ENCODE data around the gene WDR3. TPM values are rescaled to one million over a fixed set of nuclear protein-coding genes. Genes with fewer than 3 reads are reported as not detected.

The WDR3 gene
- total and polyA plus RNA-seq, 2 experiments from 2014 or later, result 26.2 to 38.7 TPM

GRCh38 chr1:117985973-117986372 is 56.4 kb downstream of the WDR3 start:
- no peaks in the 10 kb centered on the region for H3K9me3 Mint-ChIP-seq
- peaks cover 2% of the 10 kb centered on the region for H3K27me3 Mint-ChIP-seq (ENCODE audit: insufficient read depth, low read depth, poor library complexity)
- H3K4me3 Mint-ChIP-seq, result no peak overlapping the region
- no peaks in the 10 kb centered on the region for H3K27me3 ChIP-seq (ENCODE audit: insufficient read depth)
- H3F3A ChIP-seq (replicated peaks; ENCODE audit: low read depth), result no peaks in the 10 kb centered on the region
- H3K36me3 ChIP-seq (ENCODE audit: insufficient read depth), result no peaks in the 10 kb centered on the region
- H2AFZ ChIP-seq, result no peak overlapping the region
- no peak overlapping the region for H3K4me3 ChIP-seq
- H3K79me2 ChIP-seq (replicated peaks; ENCODE audit: insufficient read depth), result no peaks in the 10 kb centered on the region
- no peak overlapping the region for H3K27ac Mint-ChIP-seq
- H3K9me2 ChIP-seq (ENCODE audit: insufficient read depth), result peaks cover 7% of the 10 kb centered on the region; the same call in 1 of the 2 replicates
- no peak for TF ChIP-seq REST (IDR thresholded peaks at IDR 0.05; ENCODE audit: unreplicated experiment)
- no peak for TF ChIP-seq POLR2AphosphoS5 (IDR thresholded peaks at IDR 0.05; ENCODE audit: low read depth)
- TF ChIP-seq ZNF462 (CRISPR knock-in tag; IDR thresholded peaks at IDR 0.05), result no peak
- H3K36me3 Mint-ChIP-seq (ENCODE audit: low read depth), result no peaks in the 10 kb centered on the region
- peaks cover 6% of the 10 kb centered on the region; the same call in 2 of the 3 replicates for H3K4me1 Mint-ChIP-seq
- no peak for DNase-seq (ENCODE audit: low spot score)
- no peaks in the 10 kb centered on the region for H3K4me1 ChIP-seq (ENCODE audit: insufficient read depth)
- no peak overlapping the region for H3K27ac ChIP-seq (ENCODE audit: low read depth)
- H4K20me1 ChIP-seq (replicated peaks; ENCODE audit: insufficient read depth), result no peaks in the 10 kb centered on the region
- no peak overlapping the region for H3K4me2 ChIP-seq
- ATAC-seq, result no peak

Data from GM23338 (cell line).